HepG2 (cell line): ENCODE results near the gene CDHR3. TPM values are rescaled to one million over a fixed set of nuclear protein-coding genes. Genes with fewer than 3 reads are reported as not detected.

Experiments used
- ATAC-seq: fragments of 200-7000 bp; cut with Tn5 transposase; 3 replicates; pipeline ENCODE4 v1.9.1; 2020; ENCODE audit warnings: mild to moderate bottlenecking, moderate library complexity
- BruUV-seq: library from RNA; stranded (reverse); fragments of 400-500 nt; replicated peaks from 2 replicates; lab custom pipeline; 2021; lab: Mats Ljungman, UMichigan
- CTCF ChIA-PET: fragments of 300-600 bp; formaldehyde crosslinking; extraction: SDS; loops from one replicate; lab custom pipeline; 2021; ENCODE audit warnings: low total read pairs, inconsistent platforms, low intra/inter-chr PET ratio; lab: Yijun Ruan, JAX
- POLR2A ChIA-PET: fragments of 350-600 bp; sonication (Branson Sonifier 250); formaldehyde crosslinking; loops from one replicate; lab custom pipeline; 2020; ENCODE audit warnings: antibody characterized with exemption, inconsistent platforms; lab: Yijun Ruan, JAX
- DNase-seq: peaks from one replicate; pipeline ENCODE4 v3.0.0-alpha.2; 2015; ENCODE audit warnings: low spot score
- FAIRE-seq: peaks from 3 replicates; lab custom pipeline; 2011; peaks lifted over from hg19 to GRCh38; lab: Jason Lieb, UNC
- H2AFZ ChIP-seq: one replicate; pipeline ENCODE4 v1.6.1; 2011; ENCODE audit warnings: low read length, inconsistent platforms
- H3K27ac ChIP-seq: fragments of 300-600 bp; 3 replicates; pipeline ENCODE4 v1.8.0; 2011; ENCODE audit warnings: mixed run types, mild to moderate bottlenecking, mixed read lengths, low read length, inconsistent platforms; ENCODE audit not compliant: insufficient read depth; ENCODE audit errors: extremely low read length
- H3K27me3 ChIP-seq, 2 experiments: fragments of 200-600 bp in 1 of 2; 2 replicates in 1 of 2; 3 replicates in 1 of 2; pipeline versions ENCODE4 v1.6.0 to v1.8.0; 2011; ENCODE audit warnings: low read length in 2 of 2, mild to moderate bottlenecking in 2 of 2, moderate library complexity in 2 of 2, inconsistent platforms in 1 of 2; ENCODE audit not compliant: insufficient read depth in 2 of 2, control insufficient read depth in 1 of 2
- H3K36me3 ChIP-seq, 2 experiments: fragments of 200-600 bp in 1 of 2; replicated peaks in 1 of 2; 2 replicates in 1 of 2; 3 replicates in 1 of 2; pipeline versions ENCODE4 v1.5.1 to v1.8.0; 2011; ENCODE audit warnings: low read length in 2 of 2, inconsistent platforms in 1 of 2; ENCODE audit not compliant: insufficient read depth in 2 of 2, control insufficient read depth in 1 of 2
- H3K4me1 ChIP-seq: 2 replicates; pipeline ENCODE4 v1.5.1; 2012; ENCODE audit warnings: low read length, inconsistent platforms; ENCODE audit not compliant: insufficient read depth
- H3K4me2 ChIP-seq: 2 replicates; pipeline ENCODE4 v1.6.0; 2011; ENCODE audit warnings: low read depth, low read length, inconsistent platforms
- H3K4me3 ChIP-seq, 3 experiments: fragments of 200-600 bp in 1 of 3; sonication (generic), shearing (Covaris generic) in 1 of 3; replicated peaks in 1 of 3; 2 replicates each; pipeline ENCODE4 v1.5.1; 2011 to 2016; ENCODE audit warnings: low read length in 3 of 3, inconsistent platforms in 2 of 3, low read depth in 2 of 3, mild to moderate bottlenecking in 2 of 3, control low read depth in 1 of 3, mixed read lengths in 1 of 3; ENCODE audit not compliant: insufficient read depth in 1 of 3
- H3K79me2 ChIP-seq: one replicate; pipeline ENCODE4 v1.6.1; 2011; ENCODE audit warnings: low read length, inconsistent platforms; ENCODE audit not compliant: insufficient read depth
- H3K9ac ChIP-seq: 2 replicates; pipeline ENCODE4 v1.6.0; 2011; ENCODE audit warnings: mild to moderate bottlenecking, low read depth, low read length, inconsistent platforms; ENCODE audit not compliant: insufficient read depth
- H3K9me3 ChIP-seq: 2 replicates; pipeline ENCODE4 v1.5.1; 2012; ENCODE audit warnings: mild to moderate bottlenecking, low read length
- H4K20me1 ChIP-seq: 2 replicates; pipeline ENCODE4 v1.6.0; 2011; ENCODE audit warnings: inconsistent platforms, mild to moderate bottlenecking, low read length, moderate library complexity; ENCODE audit not compliant: insufficient read depth
- FOXJ3 ChIP-seq: sonication (generic); formaldehyde crosslinking; IDR thresholded peaks from 2 replicates; pipeline ENCODE4 v1.4.0; 2020; ENCODE audit warnings: missing genetic modification reagents, mild to moderate bottlenecking, borderline replicate concordance
- GLI4 ChIP-seq: sonication (generic); formaldehyde crosslinking; IDR thresholded peaks from 2 replicates; pipeline ENCODE4 v1.5.1; 2020; ENCODE audit warnings: missing genetic modification reagents, mild to moderate bottlenecking, moderate library complexity, borderline replicate concordance
- HOXD1 ChIP-seq: sonication (generic); formaldehyde crosslinking; IDR thresholded peaks from 2 replicates; pipeline ENCODE4 v1.5.0; 2020; ENCODE audit warnings: missing genetic modification reagents
- TMF1 ChIP-seq: sonication (generic); formaldehyde crosslinking; IDR thresholded peaks from 2 replicates; pipeline ENCODE4 v1.8.1; 2022; ENCODE audit warnings: low read depth, missing genetic modification reagents
- ZNF292 ChIP-seq: sonication (generic); formaldehyde crosslinking; IDR thresholded peaks from 2 replicates; pipeline ENCODE4 v1.8.1; 2022; ENCODE audit warnings: mild to moderate bottlenecking, low read depth, missing genetic modification reagents, borderline replicate concordance
- ZNF615 ChIP-seq: sonication (generic); formaldehyde crosslinking; IDR thresholded peaks from 2 replicates; pipeline ENCODE4 v1.5.0; 2020; ENCODE audit warnings: mild to moderate bottlenecking, missing genetic modification reagents, borderline replicate concordance
- ZNF672 ChIP-seq: sonication (generic); formaldehyde crosslinking; IDR thresholded peaks from 2 replicates; pipeline ENCODE4 v1.8.1; 2022; ENCODE audit warnings: missing genetic modification reagents
- WGBS: methylation state at CpG from one replicate; pipeline ENCODE4 v1.1.6; 2017; ENCODE audit warnings: low lambda C conversion rate; 5-methylcytosine and 5-hydroxymethylcytosine counted together
- in situ Hi-C: cut with HindIII; loops from 2 replicates; pipeline ENCODE4 v1.10.0; 2017; ENCODE audit warnings: low pct_unique_long_range_greater_than_20kb; ENCODE audit not compliant: extremely low pct_ligation_motif_present
- intact Hi-C: fragments of 100-400 bp; cut with micrococcal nuclease; formaldehyde crosslinking; loops from one replicate; pipeline ENCODE4 v1.10.0; 2022; ENCODE audit not compliant: unreplicated experiment
- polyA plus RNA-seq, 8 experiments: library from polyadenylated mRNA; depleted of rRNA in 3 of 8; stranded (reverse) in 7 of 8; unstranded in 1 of 8; fragments of >200 nt; fragmentation: Illumina TruSeq in 4 of 8; extraction: Trizol in 4 of 8; gene quantifications; 2 replicates each; pipeline versions ENCODE4 v1.2.1 to v1.2.3, GENCODE V29; 2011 to 2016; ENCODE audit warnings: low read depth in 4 of 8, missing spikeins in 1 of 8, mixed read lengths in 1 of 8; ENCODE audit not compliant: insufficient read depth in 1 of 8
- total RNA-seq, 5 experiments: library from RNA; depleted of rRNA; stranded (reverse); fragments of >200 nt; fragmentation: Illumina TruSeq; extraction: Trizol; gene quantifications; 2 replicates each; pipeline ENCODE4 v1.2.3, GENCODE V29; 2016; ENCODE audit warnings: low read depth in 1 of 5
- TF ChIP-seq, protein P1 (sequence below): sonication (generic); formaldehyde crosslinking; IDR thresholded peaks from 2 replicates; pipeline ENCODE4 v1.4.0; 2020; ENCODE audit warnings: missing genetic modification reagents, borderline replicate concordance

Gene CDHR3
- total and polyA plus RNA-seq, 2 of the 13 experiments (the other 11 are each of a cell fraction or from before 2014, with no cell fraction given), result 6.5 to 11.8 TPM

GRCh38 chr7:105932835-105933477, 30.1 kb upstream of the CDHR3 start:
- no peak for DNase-seq
- TF ChIP-seq, protein P1, sequence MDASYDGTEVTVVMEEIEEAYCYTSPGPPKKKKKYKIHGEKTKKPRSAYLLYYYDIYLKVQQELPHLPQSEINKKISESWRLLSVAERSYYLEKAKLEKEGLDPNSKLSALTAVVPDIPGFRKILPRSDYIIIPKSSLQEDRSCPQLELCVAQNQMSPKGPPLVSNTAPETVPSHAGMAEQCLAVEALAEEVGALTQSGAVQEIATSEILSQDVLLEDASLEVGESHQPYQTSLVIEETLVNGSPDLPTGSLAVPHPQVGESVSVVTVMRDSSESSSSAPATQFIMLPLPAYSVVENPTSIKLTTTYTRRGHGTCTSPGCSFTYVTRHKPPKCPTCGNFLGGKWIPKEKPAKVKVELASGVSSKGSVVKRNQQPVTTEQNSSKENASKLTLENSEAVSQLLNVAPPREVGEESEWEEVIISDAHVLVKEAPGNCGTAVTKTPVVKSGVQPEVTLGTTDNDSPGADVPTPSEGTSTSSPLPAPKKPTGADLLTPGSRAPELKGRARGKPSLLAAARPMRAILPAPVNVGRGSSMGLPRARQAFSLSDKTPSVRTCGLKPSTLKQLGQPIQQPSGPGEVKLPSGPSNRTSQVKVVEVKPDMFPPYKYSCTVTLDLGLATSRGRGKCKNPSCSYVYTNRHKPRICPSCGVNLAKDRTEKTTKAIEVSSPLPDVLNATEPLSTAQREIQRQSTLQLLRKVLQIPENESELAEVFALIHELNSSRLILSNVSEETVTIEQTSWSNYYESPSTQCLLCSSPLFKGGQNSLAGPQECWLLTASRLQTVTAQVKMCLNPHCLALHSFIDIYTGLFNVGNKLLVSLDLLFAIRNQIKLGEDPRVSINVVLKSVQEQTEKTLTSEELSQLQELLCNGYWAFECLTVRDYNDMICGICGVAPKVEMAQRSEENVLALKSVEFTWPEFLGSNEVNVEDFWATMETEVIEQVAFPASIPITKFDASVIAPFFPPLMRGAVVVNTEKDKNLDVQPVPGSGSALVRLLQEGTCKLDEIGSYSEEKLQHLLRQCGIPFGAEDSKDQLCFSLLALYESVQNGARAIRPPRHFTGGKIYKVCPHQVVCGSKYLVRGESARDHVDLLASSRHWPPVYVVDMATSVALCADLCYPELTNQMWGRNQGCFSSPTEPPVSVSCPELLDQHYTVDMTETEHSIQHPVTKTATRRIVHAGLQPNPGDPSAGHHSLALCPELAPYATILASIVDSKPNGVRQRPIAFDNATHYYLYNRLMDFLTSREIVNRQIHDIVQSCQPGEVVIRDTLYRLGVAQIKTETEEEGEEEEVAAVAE (CRISPR knock-in tag), result no peak
- TF ChIP-seq HOXD1 (CRISPR knock-in tag) (no peak), ZNF292 (CRISPR knock-in tag) (no peak), TMF1 (CRISPR knock-in tag) (no peak), GLI4 (CRISPR knock-in tag) (no peak), ZNF615 (CRISPR knock-in tag) (no peak), FOXJ3 (CRISPR knock-in tag) (no peak), ZNF672 (CRISPR knock-in tag) (no peak)
- ChIA-PET POLR2A (no interaction called here), CTCF (no interaction called here)
- peaks cover 11% of the 10 kb centered on the region for H3K4me1 ChIP-seq
- intact Hi-C loops (loop anchor here (10.0 kb wide), 1 partner anchor 222 kb away; no protein-coding TSS in a partner anchor), in situ Hi-C loops (no loop called here)
- H3K27ac ChIP-seq, result no peak overlapping the region
- no peak overlapping the region for H3K4me3 ChIP-seq
- no peaks in the 10 kb centered on the region for H3K79me2 ChIP-seq
- WGBS, result 88% methylated on average over 8 of the region's 8 CpGs
- no TSS peak for BruUV-seq
- H2AFZ ChIP-seq, result no peak overlapping the region
- no peak overlapping the region for H3K4me2 ChIP-seq
- no peak for ATAC-seq
- H3K36me3 ChIP-seq, result 0 out of 5 replicates have a peak, but pooled peaks cover 0 to 2% of the 10 kb centered on the region in 2 experiments
- H3K27me3 ChIP-seq, result no peaks in the 10 kb centered on the region
- H3K9me3 ChIP-seq, result no peaks in the 10 kb centered on the region
- no peak for FAIRE-seq
- H4K20me1 ChIP-seq, result no peaks in the 10 kb centered on the region
- H3K9ac ChIP-seq, result no peak overlapping the region
